HCT116 (cell line): ENCODE data around the gene SLC34A3. TPM values are rescaled to one million over a fixed set of nuclear protein-coding genes. Genes with fewer than 3 reads are reported as not detected.

Source experiments
- ATAC-seq: fragments of 200-7000 bp; cut with Tn5 transposase; 2 replicates; pipeline ENCODE4 v1.9.1; 2020; ENCODE audit warnings: mild to moderate bottlenecking, moderate library complexity
- BruUV-seq: library from RNA; stranded (reverse); fragments of 400-500 nt; replicated peaks from 2 replicates; lab custom pipeline; 2021; lab: Mats Ljungman, UMichigan
- CTCF ChIA-PET: fragments of 300-600 bp; sonication (Branson Sonifier 250); formaldehyde crosslinking; loops from one replicate; lab custom pipeline; 2021; ENCODE audit warnings: antibody characterized with exemption; lab: Charles Lee
- POLR2A ChIA-PET: fragments of 300-600, 350-600 bp; sonication (Branson Sonifier 250); formaldehyde crosslinking; loops from one replicate; lab custom pipeline; 2021; ENCODE audit warnings: antibody characterized with exemption; lab: Charles Lee
- RAD21 ChIA-PET, 2 experiments: fragments of 300-600 bp; sonication (Branson Sonifier 250); formaldehyde crosslinking; loops; one replicate each; lab custom pipeline; 2023; ENCODE audit warnings: low total read pairs in 2 of 2; ENCODE audit not compliant: uncharacterized antibody in 2 of 2, unreplicated experiment in 2 of 2, low non-redundant PET in 1 of 2; lab: Charles Lee
- DNase-seq: peaks from one replicate; pipeline ENCODE4 v3.0.0-alpha.2; 2010; ENCODE audit warnings: low read depth, low spot score
- H2AFZ ChIP-seq: fragments of 200-600 bp; shearing (Covaris generic), sonication (generic); 2 replicates; pipeline ENCODE4 v1.6.1; 2017; ENCODE audit warnings: low read depth, mixed run types, mixed read lengths, antibody characterized with exemption, low read length; ENCODE audit not compliant: poor library complexity, severe bottlenecking
- H3K27ac ChIP-seq: 2 replicates; pipeline ENCODE4 v1.5.1; 2012; ENCODE audit warnings: low read depth, low read length
- H3K27me3 ChIP-seq: fragments of 200-600 bp; sonication (generic); 2 replicates; pipeline ENCODE4 v1.6.1; 2016; ENCODE audit warnings: mixed run types, low read length, mixed read lengths; ENCODE audit not compliant: insufficient read depth
- H3K36me3 ChIP-seq, 2 experiments: fragments of 200-500 bp in 1 of 2; fragments of 200-600 bp in 1 of 2; sonication (Bioruptor generic) in 1 of 2; sonication (generic) in 1 of 2; 2 replicates each; pipeline versions ENCODE4 v1.5.1 to v1.6.1; 2014 to 2016; ENCODE audit warnings: low read length in 2 of 2, inconsistent platforms in 1 of 2, mixed read lengths in 1 of 2, mixed run types in 1 of 2; ENCODE audit not compliant: insufficient read depth in 2 of 2, control insufficient read depth in 1 of 2
- H3K4me1 ChIP-seq, 2 experiments: fragments of 200-600 bp in 1 of 2; sonication (generic) in 1 of 2; 2 replicates each; pipeline versions ENCODE4 v1.5.1 to v1.6.1; 2012 to 2017; ENCODE audit warnings: low read length in 2 of 2, inconsistent platforms in 1 of 2, mild to moderate bottlenecking in 1 of 2, mixed read lengths in 1 of 2, mixed run types in 1 of 2, moderate library complexity in 1 of 2; ENCODE audit not compliant: insufficient read depth in 2 of 2, control insufficient read depth in 1 of 2
- H3K4me2 ChIP-seq: fragments of 200-600 bp; sonication (generic); 2 replicates; pipeline ENCODE4 v1.6.1; 2017; ENCODE audit warnings: mixed run types, low read length, mixed read lengths
- H3K4me3 ChIP-seq, 2 experiments: fragments of 200-600 bp in 1 of 2; sonication (generic) in 1 of 2; replicated peaks in 1 of 2; 2 replicates each; pipeline ENCODE4 v1.5.1; 2011 to 2016; ENCODE audit warnings: low read length in 2 of 2, control low read depth in 1 of 2, low read depth in 1 of 2, mild to moderate bottlenecking in 1 of 2, mixed read lengths in 1 of 2, mixed run types in 1 of 2
- H3K79me2 ChIP-seq: fragments of 200-600 bp; sonication (generic); 2 replicates; pipeline ENCODE4 v1.6.1; 2017; ENCODE audit warnings: mild to moderate bottlenecking, mixed run types, low read length, moderate library complexity, mixed read lengths; ENCODE audit not compliant: insufficient read depth
- H3K9ac ChIP-seq: fragments of 200-600 bp; sonication (generic); 2 replicates; pipeline ENCODE4 v1.6.1; 2016; ENCODE audit warnings: low read length, mixed read lengths
- H3K9me2 ChIP-seq: fragments of 200-600 bp; sonication (generic), shearing (Covaris generic); 2 replicates; pipeline ENCODE4 v1.6.1; 2017; ENCODE audit warnings: mixed run types, mild to moderate bottlenecking, moderate library complexity; ENCODE audit not compliant: insufficient read depth
- H3K9me3 ChIP-seq, 2 experiments: fragments of 200-500 bp in 1 of 2; fragments of 200-600 bp in 1 of 2; sonication (Bioruptor generic) in 1 of 2; sonication (generic) in 1 of 2; 2 replicates each; pipeline ENCODE4 v1.6.1; 2014 to 2017; ENCODE audit warnings: low read length in 2 of 2, mixed read lengths in 2 of 2, inconsistent platforms in 1 of 2, low read depth in 1 of 2, mild to moderate bottlenecking in 1 of 2, mixed run types in 1 of 2, moderate library complexity in 1 of 2; ENCODE audit not compliant: control insufficient read depth in 1 of 2, insufficient read depth in 1 of 2
- H4K20me1 ChIP-seq: fragments of 200-600 bp; sonication (generic), shearing (Covaris generic); 2 replicates; pipeline ENCODE4 v1.6.1; 2017; ENCODE audit warnings: mixed run types, mild to moderate bottlenecking, moderate library complexity; ENCODE audit not compliant: insufficient read depth
- CBX3 ChIP-seq: IDR thresholded peaks from 2 replicates; pipeline ENCODE4 v1.6.1; 2012; ENCODE audit warnings: low read depth
- EGR1 ChIP-seq: IDR thresholded peaks from 2 replicates; pipeline ENCODE4 v1.6.1; 2012; ENCODE audit warnings: low read depth
- ELF1 ChIP-seq: IDR thresholded peaks from 2 replicates; pipeline ENCODE4 v1.6.1; 2012; ENCODE audit warnings: low read depth, borderline replicate concordance
- EZH2phosphoT487 ChIP-seq: fragments of 200-600 bp; IDR thresholded peaks from 2 replicates; pipeline ENCODE4 v1.6.1; 2018; ENCODE audit warnings: antibody characterized with exemption, borderline replicate concordance
- FOSL1 ChIP-seq: IDR thresholded peaks from 2 replicates; pipeline ENCODE4 v1.6.1; 2012; ENCODE audit warnings: low read depth
- JUND ChIP-seq: IDR thresholded peaks from 2 replicates; pipeline ENCODE4 v1.6.1; 2012
- POLR2A ChIP-seq: IDR thresholded peaks from 2 replicates; pipeline ENCODE4 v1.7.0; 2011; ENCODE audit warnings: borderline replicate concordance; ENCODE audit not compliant: insufficient read depth, insufficient read length; ENCODE audit errors: extremely low read depth
- POLR2AphosphoS5 ChIP-seq: IDR thresholded peaks from 2 replicates; pipeline ENCODE4 v1.6.1; 2011; ENCODE audit warnings: mild to moderate bottlenecking, low read depth, low read length, moderate library complexity
- RAD21 ChIP-seq: IDR thresholded peaks from 2 replicates; pipeline ENCODE4 v1.6.1; 2012; ENCODE audit warnings: low read depth, mild to moderate bottlenecking
- SIN3A ChIP-seq: IDR thresholded peaks from 2 replicates; pipeline ENCODE4 v1.6.1; 2012; ENCODE audit warnings: low read depth
- SP1 ChIP-seq: IDR thresholded peaks from 2 replicates; pipeline ENCODE4 v1.6.1; 2012; ENCODE audit warnings: low read depth
- SRF ChIP-seq: IDR thresholded peaks from 2 replicates; pipeline ENCODE4 v1.6.1; 2012; ENCODE audit warnings: low read depth
- TCF7L2 ChIP-seq: IDR thresholded peaks from 2 replicates; pipeline ENCODE4 v1.7.0; 2011; ENCODE audit warnings: borderline replicate concordance, inconsistent platforms; ENCODE audit not compliant: insufficient read depth, insufficient read length; ENCODE audit errors: extremely low read depth
- ZFX ChIP-seq: fragments of 450-650 bp; IDR thresholded peaks from 2 replicates; pipeline ENCODE4 v1.6.1; 2017
- ZNF274 ChIP-seq: fragments of 200-500 bp; sonication (Bioruptor generic); IDR thresholded peaks from 2 replicates; pipeline ENCODE4 v1.6.1; 2014; ENCODE audit warnings: mild to moderate bottlenecking, low read depth, low read length, inconsistent platforms
- intact Hi-C: fragments of 100-400 bp; cut with micrococcal nuclease; formaldehyde crosslinking; loops from 2 replicates; pipeline ENCODE4 v1.10.0; 2022
- total RNA-seq: library from RNA; stranded (reverse); gene quantifications from one replicate; pipeline ENCODE4 v1.2.1, GENCODE V29; 2021; ENCODE audit not compliant: unreplicated experiment
- TF ChIP-seq, protein P1 (sequence below): IDR thresholded peaks from 2 replicates; pipeline ENCODE4 v1.6.1; 2012
- TF ChIP-seq, protein P2 (sequence below): IDR thresholded peaks from 2 replicates; pipeline ENCODE4 v1.6.1; 2012; ENCODE audit warnings: low read depth
- TF ChIP-seq, protein P3 (sequence below), 3 experiments: fragments of 200-600 bp in 1 of 3; sonication (generic) in 1 of 3; IDR thresholded peaks in 2 of 3; conservative IDR thresholded peaks in 1 of 3; 2 replicates each; pipeline ENCODE4 v1.5.1; 2012 to 2017; ENCODE audit warnings: low read depth in 2 of 3, low read length in 2 of 3, antibody characterized with exemption in 1 of 3, borderline replicate concordance in 1 of 3, control low read depth in 1 of 3, mild to moderate bottlenecking in 1 of 3, mixed read lengths in 1 of 3, mixed run types in 1 of 3, moderate library complexity in 1 of 3; ENCODE audit not compliant: insufficient read depth in 1 of 3
- TF ChIP-seq, protein P4 (sequence below): IDR thresholded peaks from 2 replicates; pipeline ENCODE4 v1.6.1; 2011; ENCODE audit warnings: mild to moderate bottlenecking, low read length, moderate library complexity; ENCODE audit not compliant: insufficient replicate concordance; ENCODE audit errors: extremely low read depth

Gene SLC34A3
- total RNA-seq, 1 experiment from 2014 or later: 0.15 TPM

DNA sequence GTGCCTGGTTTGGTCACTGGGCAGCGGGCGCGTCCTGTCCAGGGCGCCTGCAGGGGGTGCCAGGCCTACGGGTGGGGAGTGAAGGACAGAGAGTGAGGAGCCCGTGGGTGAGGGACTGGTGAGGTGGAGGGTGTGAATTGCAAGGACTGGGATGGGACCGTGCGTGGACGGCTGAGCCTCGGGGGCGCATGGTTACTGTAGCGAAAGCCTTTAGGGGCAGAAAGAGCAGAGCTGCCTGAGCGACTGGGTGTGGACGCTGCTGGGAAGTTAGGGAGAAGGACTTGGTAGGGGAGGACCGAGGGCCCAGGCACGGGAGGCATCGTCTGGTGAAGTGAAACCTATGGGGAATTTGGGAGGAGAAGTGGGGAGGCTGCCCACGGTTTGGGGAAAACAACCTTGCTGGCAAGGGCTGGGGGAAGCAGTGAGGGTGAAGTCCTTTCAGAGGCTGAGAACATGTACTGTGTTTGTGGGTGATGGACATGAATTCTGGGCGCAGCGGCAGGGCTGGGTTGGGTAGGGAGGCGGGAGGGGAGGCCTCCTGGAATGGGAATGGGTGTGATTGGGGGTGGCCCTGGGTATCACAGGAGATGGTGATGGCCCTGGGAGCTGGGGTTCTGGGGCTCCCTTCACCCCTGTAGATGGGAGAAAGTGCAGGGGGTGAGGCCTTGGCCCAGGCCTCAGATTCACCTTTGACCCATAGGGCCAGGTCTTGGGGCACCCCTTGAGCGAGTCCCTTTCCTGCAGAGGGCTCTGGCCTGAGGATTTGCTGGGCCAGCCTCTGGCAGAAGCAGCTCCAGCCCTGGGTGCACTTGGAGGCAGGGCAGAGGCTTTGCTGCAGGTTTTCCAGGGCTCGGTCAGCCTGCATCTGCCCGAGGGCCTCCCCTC is 45.1 kb downstream of the SLC34A3 start:
- ChIA-PET POLR2A (interaction anchor here (1.5 to 1.7 kb wide), 2 partner anchors 11 to 35 kb away, joined by 4 to 9 read pairs; partner anchors contain the start of gene TUBB4B), CTCF (interaction anchor here (2.0 kb wide), 1 partner anchor 11 kb away, joined by 18 read pairs; no protein-coding TSS in a partner anchor), RAD21 (no interaction called here)
- H3K4me2 ChIP-seq: peak overlapping the region; percentile 85
- H3K27me3 ChIP-seq: no peaks in the 10 kb centered on the region
- DNase-seq (no peak), ATAC-seq (no peak)
- H3K4me3 ChIP-seq: 0 out of 4 replicates have a peak overlapping the region, but pooled peaks of 1 of the 2 experiments have one; percentile 80
- no peaks in the 10 kb centered on the region for H4K20me1 ChIP-seq
- intact Hi-C loops: no loop called here
- peaks cover 0 to 20% of the 10 kb centered on the region in 2 experiments; a peak in 2 of 4 replicates for H3K36me3 ChIP-seq
- H2AFZ ChIP-seq: no peak overlapping the region
- peak overlapping the region; percentile 96 for H3K27ac ChIP-seq
- no peaks in the 10 kb centered on the region for H3K9me3 ChIP-seq
- BruUV-seq: no TSS peak
- H3K4me1 ChIP-seq: peaks cover 31 to 40% of the 10 kb centered on the region in 2 experiments
- H3K79me2 ChIP-seq: peaks cover 31% of the 10 kb centered on the region
- H3K9me2 ChIP-seq: no peaks in the 10 kb centered on the region
- H3K9ac ChIP-seq: peak overlapping the region; percentile 84
- TF ChIP-seq CBX3: no peak
- no peak for TF ChIP-seq TCF7L2
- TF ChIP-seq, protein P1, sequence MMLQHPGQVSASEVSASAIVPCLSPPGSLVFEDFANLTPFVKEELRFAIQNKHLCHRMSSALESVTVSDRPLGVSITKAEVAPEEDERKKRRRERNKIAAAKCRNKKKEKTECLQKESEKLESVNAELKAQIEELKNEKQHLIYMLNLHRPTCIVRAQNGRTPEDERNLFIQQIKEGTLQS: no peak
- no peak for TF ChIP-seq ZNF274
- TF ChIP-seq SRF: no peak
- no peak for TF ChIP-seq JUND
- TF ChIP-seq, protein P2, sequence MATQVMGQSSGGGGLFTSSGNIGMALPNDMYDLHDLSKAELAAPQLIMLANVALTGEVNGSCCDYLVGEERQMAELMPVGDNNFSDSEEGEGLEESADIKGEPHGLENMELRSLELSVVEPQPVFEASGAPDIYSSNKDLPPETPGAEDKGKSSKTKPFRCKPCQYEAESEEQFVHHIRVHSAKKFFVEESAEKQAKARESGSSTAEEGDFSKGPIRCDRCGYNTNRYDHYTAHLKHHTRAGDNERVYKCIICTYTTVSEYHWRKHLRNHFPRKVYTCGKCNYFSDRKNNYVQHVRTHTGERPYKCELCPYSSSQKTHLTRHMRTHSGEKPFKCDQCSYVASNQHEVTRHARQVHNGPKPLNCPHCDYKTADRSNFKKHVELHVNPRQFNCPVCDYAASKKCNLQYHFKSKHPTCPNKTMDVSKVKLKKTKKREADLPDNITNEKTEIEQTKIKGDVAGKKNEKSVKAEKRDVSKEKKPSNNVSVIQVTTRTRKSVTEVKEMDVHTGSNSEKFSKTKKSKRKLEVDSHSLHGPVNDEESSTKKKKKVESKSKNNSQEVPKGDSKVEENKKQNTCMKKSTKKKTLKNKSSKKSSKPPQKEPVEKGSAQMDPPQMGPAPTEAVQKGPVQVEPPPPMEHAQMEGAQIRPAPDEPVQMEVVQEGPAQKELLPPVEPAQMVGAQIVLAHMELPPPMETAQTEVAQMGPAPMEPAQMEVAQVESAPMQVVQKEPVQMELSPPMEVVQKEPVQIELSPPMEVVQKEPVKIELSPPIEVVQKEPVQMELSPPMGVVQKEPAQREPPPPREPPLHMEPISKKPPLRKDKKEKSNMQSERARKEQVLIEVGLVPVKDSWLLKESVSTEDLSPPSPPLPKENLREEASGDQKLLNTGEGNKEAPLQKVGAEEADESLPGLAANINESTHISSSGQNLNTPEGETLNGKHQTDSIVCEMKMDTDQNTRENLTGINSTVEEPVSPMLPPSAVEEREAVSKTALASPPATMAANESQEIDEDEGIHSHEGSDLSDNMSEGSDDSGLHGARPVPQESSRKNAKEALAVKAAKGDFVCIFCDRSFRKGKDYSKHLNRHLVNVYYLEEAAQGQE: no peak
- TF ChIP-seq, protein P3, sequence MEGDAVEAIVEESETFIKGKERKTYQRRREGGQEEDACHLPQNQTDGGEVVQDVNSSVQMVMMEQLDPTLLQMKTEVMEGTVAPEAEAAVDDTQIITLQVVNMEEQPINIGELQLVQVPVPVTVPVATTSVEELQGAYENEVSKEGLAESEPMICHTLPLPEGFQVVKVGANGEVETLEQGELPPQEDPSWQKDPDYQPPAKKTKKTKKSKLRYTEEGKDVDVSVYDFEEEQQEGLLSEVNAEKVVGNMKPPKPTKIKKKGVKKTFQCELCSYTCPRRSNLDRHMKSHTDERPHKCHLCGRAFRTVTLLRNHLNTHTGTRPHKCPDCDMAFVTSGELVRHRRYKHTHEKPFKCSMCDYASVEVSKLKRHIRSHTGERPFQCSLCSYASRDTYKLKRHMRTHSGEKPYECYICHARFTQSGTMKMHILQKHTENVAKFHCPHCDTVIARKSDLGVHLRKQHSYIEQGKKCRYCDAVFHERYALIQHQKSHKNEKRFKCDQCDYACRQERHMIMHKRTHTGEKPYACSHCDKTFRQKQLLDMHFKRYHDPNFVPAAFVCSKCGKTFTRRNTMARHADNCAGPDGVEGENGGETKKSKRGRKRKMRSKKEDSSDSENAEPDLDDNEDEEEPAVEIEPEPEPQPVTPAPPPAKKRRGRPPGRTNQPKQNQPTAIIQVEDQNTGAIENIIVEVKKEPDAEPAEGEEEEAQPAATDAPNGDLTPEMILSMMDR (IDR thresholded peaks at IDR 0.05 in 2 of 3, conservative IDR thresholded peaks at IDR 0.05 in 1 of 3; ENCODE audit: borderline replicate concordance in 1 of 3, insufficient read depth in 1 of 3, low read depth in 2 of 3, low read length in 2 of 3): no peak
- TF ChIP-seq RAD21: no peak
- no peak for TF ChIP-seq SP1
- no peak for TF ChIP-seq EZH2phosphoT487
- TF ChIP-seq, protein P4, sequence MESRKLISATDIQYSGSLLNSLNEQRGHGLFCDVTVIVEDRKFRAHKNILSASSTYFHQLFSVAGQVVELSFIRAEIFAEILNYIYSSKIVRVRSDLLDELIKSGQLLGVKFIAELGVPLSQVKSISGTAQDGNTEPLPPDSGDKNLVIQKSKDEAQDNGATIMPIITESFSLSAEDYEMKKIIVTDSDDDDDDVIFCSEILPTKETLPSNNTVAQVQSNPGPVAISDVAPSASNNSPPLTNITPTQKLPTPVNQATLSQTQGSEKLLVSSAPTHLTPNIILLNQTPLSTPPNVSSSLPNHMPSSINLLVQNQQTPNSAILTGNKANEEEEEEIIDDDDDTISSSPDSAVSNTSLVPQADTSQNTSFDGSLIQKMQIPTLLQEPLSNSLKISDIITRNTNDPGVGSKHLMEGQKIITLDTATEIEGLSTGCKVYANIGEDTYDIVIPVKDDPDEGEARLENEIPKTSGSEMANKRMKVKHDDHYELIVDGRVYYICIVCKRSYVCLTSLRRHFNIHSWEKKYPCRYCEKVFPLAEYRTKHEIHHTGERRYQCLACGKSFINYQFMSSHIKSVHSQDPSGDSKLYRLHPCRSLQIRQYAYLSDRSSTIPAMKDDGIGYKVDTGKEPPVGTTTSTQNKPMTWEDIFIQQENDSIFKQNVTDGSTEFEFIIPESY: no peak
- no peak for TF ChIP-seq SIN3A
- no peak for TF ChIP-seq ELF1
- TF ChIP-seq FOSL1: no peak
- TF ChIP-seq POLR2A: no peak
- TF ChIP-seq POLR2AphosphoS5: no peak
- TF ChIP-seq EGR1: no peak
- no peak for TF ChIP-seq ZFX
